Liver (tissue), 9 donors: Measurements from ENCODE around the gene FBRS. TPM values are rescaled to one million over a fixed set of nuclear protein-coding genes. Genes with fewer than 3 reads are reported as not detected.

Experiments
- DNase-seq: peaks from one replicate; pipeline ENCODE4 v3.0.0-alpha.2; 2017; ENCODE audit warnings: low spot score
- H3K27ac ChIP-seq, 2 donors: one replicate each; pipeline ENCODE4 v1.7.0; 2013; ENCODE audit warnings: inconsistent platforms in 2 of 2, low read length in 2 of 2, control low read depth in 1 of 2, low read depth in 1 of 2, mild to moderate bottlenecking in 1 of 2
- H3K27me3 ChIP-seq, 4 donors: one replicate each; pipeline versions ENCODE4 v1.6.1 to v1.7.0; 2013; ENCODE audit warnings: low read length in 3 of 4, inconsistent platforms in 1 of 4, mild to moderate bottlenecking in 1 of 4, moderate library complexity in 1 of 4; ENCODE audit not compliant: control insufficient read depth in 4 of 4, insufficient read depth in 4 of 4
- H3K36me3 ChIP-seq, 4 donors: one replicate each; pipeline versions ENCODE4 v1.6.1 to v1.7.0; 2013; ENCODE audit warnings: low read length in 3 of 4, mild to moderate bottlenecking in 3 of 4, low read depth in 1 of 4, moderate library complexity in 1 of 4; ENCODE audit not compliant: control insufficient read depth in 4 of 4, insufficient read depth in 3 of 4
- H3K4me1 ChIP-seq, 4 donors: one replicate each; pipeline versions ENCODE4 v1.6.1 to v1.7.0; 2013; ENCODE audit warnings: low read length in 3 of 4, mild to moderate bottlenecking in 3 of 4, moderate library complexity in 1 of 4; ENCODE audit not compliant: control insufficient read depth in 4 of 4, insufficient read depth in 4 of 4
- H3K4me3 ChIP-seq, 3 donors: one replicate each; pipeline versions ENCODE4 v1.6.1 to v1.7.0; 2013; ENCODE audit warnings: low read length in 3 of 3, control low read depth in 1 of 3, low read depth in 1 of 3, mild to moderate bottlenecking in 1 of 3
- H3K9ac ChIP-seq, 2 donors: one replicate each; pipeline ENCODE4 v1.7.0; 2013; ENCODE audit warnings: low read length in 2 of 2, mild to moderate bottlenecking in 2 of 2, moderate library complexity in 2 of 2, control low read depth in 1 of 2, low read depth in 1 of 2
- H3K9me3 ChIP-seq, 4 donors: one replicate each; pipeline versions ENCODE4 v1.6.1 to v1.7.0; 2013; ENCODE audit warnings: low read length in 3 of 4; ENCODE audit not compliant: control insufficient read depth in 4 of 4
- ATF3 ChIP-seq: IDR thresholded peaks from 2 replicates; pipeline ENCODE4 v1.6.1; 2016; ENCODE audit warnings: antibody characterized with exemption
- EGR1 ChIP-seq, 2 donors: IDR thresholded peaks; 2 replicates each; pipeline ENCODE4 v1.6.1; 2016 to 2018; ENCODE audit warnings: antibody characterized with exemption in 2 of 2, low read depth in 2 of 2
- FOXA1 ChIP-seq: IDR thresholded peaks from 2 replicates; pipeline ENCODE4 v1.6.1; 2016; ENCODE audit warnings: antibody characterized with exemption
- FOXA2 ChIP-seq: IDR thresholded peaks from 2 replicates; pipeline ENCODE4 v1.6.1; 2016; ENCODE audit warnings: antibody characterized with exemption
- GABPA ChIP-seq, 2 donors: IDR thresholded peaks in 1 of 2; conservative IDR thresholded peaks in 1 of 2; 2 replicates each; pipeline ENCODE4 v1.6.1; 2016; ENCODE audit warnings: antibody characterized with exemption in 2 of 2, mild to moderate bottlenecking in 1 of 2, moderate library complexity in 1 of 2
- HNF4A ChIP-seq, 2 donors: conservative IDR thresholded peaks; 2 replicates each; pipeline ENCODE4 v1.6.1; 2016; ENCODE audit warnings: antibody characterized with exemption in 2 of 2, mild to moderate bottlenecking in 2 of 2
- HNF4G ChIP-seq: IDR thresholded peaks from 2 replicates; pipeline ENCODE4 v1.6.1; 2016; ENCODE audit warnings: antibody characterized with exemption
- JUND ChIP-seq, 2 donors: IDR thresholded peaks; 2 replicates each; pipeline ENCODE4 v1.6.1; 2016; ENCODE audit warnings: antibody characterized with exemption in 2 of 2
- NR2F2 ChIP-seq: IDR thresholded peaks from 2 replicates; pipeline ENCODE4 v1.6.1; 2016; ENCODE audit warnings: antibody characterized with exemption
- RAD21 ChIP-seq, 2 donors: IDR thresholded peaks; 2 replicates each; pipeline ENCODE4 v1.6.1; 2016; ENCODE audit warnings: antibody characterized with exemption in 2 of 2, mild to moderate bottlenecking in 2 of 2
- RXRA ChIP-seq, 2 donors: IDR thresholded peaks; 2 replicates each; pipeline ENCODE4 v1.6.1; 2017 to 2018; ENCODE audit warnings: antibody characterized with exemption in 2 of 2, mild to moderate bottlenecking in 1 of 2
- SP1 ChIP-seq: IDR thresholded peaks from 2 replicates; pipeline ENCODE4 v1.6.1; 2018; ENCODE audit warnings: antibody characterized with exemption, mild to moderate bottlenecking
- TAF1 ChIP-seq: conservative IDR thresholded peaks from 2 replicates; pipeline ENCODE4 v1.6.1; 2016; ENCODE audit warnings: antibody characterized with exemption, mild to moderate bottlenecking
- YY1 ChIP-seq: IDR thresholded peaks from 2 replicates; pipeline ENCODE4 v1.6.1; 2016; ENCODE audit warnings: antibody characterized with exemption, mild to moderate bottlenecking
- WGBS: extraction: QIAGEN DNeasy Blood & Tissue Kit; methylation state at CpG from one replicate; pipeline ENCODE4 v1.1.7; 2013; 5-methylcytosine and 5-hydroxymethylcytosine counted together
- polyA plus RNA-seq, 2 donors: library from polyadenylated mRNA; stranded (reverse) in 1 of 2; unstranded in 1 of 2; fragments of 200-250 nt in 1 of 2; fragments of >200 nt in 1 of 2; fragmentation: Nextera tagmentation in 1 of 2; extraction: Ambion mirVana in 1 of 2; gene quantifications; one replicate each; pipeline versions ENCODE4 v1.2.1 to v1.2.3, GENCODE V29; 2013 to 2015
- total RNA-seq, 2 donors: library from RNA; depleted of rRNA; stranded (reverse); fragments of >200 nt; gene quantifications; one replicate each; pipeline ENCODE4 v1.2.3, GENCODE V29; 2014
- TF ChIP-seq, protein P1 (sequence below): IDR thresholded peaks from 2 replicates; pipeline ENCODE4 v1.6.1; 2016; ENCODE audit warnings: antibody characterized with exemption
- TF ChIP-seq, protein P2 (sequence below): IDR thresholded peaks from 2 replicates; pipeline ENCODE4 v1.6.1; 2016; ENCODE audit warnings: antibody characterized with exemption, mild to moderate bottlenecking
- TF ChIP-seq, protein P3 (sequence below): IDR thresholded peaks from 2 replicates; pipeline ENCODE4 v1.6.1; 2016; ENCODE audit warnings: antibody characterized with exemption
- TF ChIP-seq, protein P4 (sequence below): fragments of 150-350 bp; IDR thresholded peaks from 2 replicates; pipeline ENCODE4 v1.5.1; 2017; ENCODE audit warnings: improper control_type of control experiment, low read depth, low read length; ENCODE audit not compliant: missing input control
- donor health status: healthy.
- donor health status: healthy.
- donor health status: healthy.
- donor health status: healthy.
- donor health status: healthy.

The FBRS gene
- total and polyA plus RNA-seq, 4 donors: 4.1 to 15.5 (median 11.2) TPM

DNA sequence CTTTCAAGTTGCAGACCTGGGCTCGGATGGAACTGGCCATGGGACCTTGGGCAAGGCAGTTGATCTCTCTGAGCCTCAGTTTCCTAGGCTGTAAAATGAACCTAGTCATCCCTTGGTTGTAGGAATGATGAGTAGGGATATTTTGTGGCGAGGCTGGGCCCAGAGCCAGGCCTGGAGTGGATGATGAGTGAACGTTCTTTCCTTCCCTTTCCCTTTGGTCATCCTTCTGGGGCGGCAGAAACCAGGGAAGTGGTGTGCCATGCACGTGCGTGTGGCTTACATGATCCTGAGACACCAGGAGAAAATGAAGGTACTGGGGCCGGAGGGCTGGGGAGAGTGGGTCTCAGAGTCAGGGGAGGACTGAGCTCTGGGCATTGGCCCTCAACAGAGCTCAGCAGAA is 8.4 kb downstream of the FBRS start:
- no peak for DNase-seq
- TF ChIP-seq EGR1 (IDR thresholded peaks at IDR 0.05; ENCODE audit: low read depth in 2 of 2) (no peak), FOXA1 (no peak), GABPA (IDR thresholded peaks at IDR 0.05 in 1 of 2, conservative IDR thresholded peaks at IDR 0.05 in 1 of 2) (no peak), RAD21 (IDR thresholded peaks at IDR 0.05) (no peak), SP1 (no peak), HNF4A (conservative IDR thresholded peaks at IDR 0.05) (no peak), ATF3 (no peak), NR2F2 (no peak), TAF1 (no peak)
- TF ChIP-seq, protein P1, sequence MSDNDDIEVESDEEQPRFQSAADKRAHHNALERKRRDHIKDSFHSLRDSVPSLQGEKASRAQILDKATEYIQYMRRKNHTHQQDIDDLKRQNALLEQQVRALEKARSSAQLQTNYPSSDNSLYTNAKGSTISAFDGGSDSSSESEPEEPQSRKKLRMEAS: no peak
- TF ChIP-seq, protein P2, sequence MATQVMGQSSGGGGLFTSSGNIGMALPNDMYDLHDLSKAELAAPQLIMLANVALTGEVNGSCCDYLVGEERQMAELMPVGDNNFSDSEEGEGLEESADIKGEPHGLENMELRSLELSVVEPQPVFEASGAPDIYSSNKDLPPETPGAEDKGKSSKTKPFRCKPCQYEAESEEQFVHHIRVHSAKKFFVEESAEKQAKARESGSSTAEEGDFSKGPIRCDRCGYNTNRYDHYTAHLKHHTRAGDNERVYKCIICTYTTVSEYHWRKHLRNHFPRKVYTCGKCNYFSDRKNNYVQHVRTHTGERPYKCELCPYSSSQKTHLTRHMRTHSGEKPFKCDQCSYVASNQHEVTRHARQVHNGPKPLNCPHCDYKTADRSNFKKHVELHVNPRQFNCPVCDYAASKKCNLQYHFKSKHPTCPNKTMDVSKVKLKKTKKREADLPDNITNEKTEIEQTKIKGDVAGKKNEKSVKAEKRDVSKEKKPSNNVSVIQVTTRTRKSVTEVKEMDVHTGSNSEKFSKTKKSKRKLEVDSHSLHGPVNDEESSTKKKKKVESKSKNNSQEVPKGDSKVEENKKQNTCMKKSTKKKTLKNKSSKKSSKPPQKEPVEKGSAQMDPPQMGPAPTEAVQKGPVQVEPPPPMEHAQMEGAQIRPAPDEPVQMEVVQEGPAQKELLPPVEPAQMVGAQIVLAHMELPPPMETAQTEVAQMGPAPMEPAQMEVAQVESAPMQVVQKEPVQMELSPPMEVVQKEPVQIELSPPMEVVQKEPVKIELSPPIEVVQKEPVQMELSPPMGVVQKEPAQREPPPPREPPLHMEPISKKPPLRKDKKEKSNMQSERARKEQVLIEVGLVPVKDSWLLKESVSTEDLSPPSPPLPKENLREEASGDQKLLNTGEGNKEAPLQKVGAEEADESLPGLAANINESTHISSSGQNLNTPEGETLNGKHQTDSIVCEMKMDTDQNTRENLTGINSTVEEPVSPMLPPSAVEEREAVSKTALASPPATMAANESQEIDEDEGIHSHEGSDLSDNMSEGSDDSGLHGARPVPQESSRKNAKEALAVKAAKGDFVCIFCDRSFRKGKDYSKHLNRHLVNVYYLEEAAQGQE: no peak
- TF ChIP-seq, protein P3, sequence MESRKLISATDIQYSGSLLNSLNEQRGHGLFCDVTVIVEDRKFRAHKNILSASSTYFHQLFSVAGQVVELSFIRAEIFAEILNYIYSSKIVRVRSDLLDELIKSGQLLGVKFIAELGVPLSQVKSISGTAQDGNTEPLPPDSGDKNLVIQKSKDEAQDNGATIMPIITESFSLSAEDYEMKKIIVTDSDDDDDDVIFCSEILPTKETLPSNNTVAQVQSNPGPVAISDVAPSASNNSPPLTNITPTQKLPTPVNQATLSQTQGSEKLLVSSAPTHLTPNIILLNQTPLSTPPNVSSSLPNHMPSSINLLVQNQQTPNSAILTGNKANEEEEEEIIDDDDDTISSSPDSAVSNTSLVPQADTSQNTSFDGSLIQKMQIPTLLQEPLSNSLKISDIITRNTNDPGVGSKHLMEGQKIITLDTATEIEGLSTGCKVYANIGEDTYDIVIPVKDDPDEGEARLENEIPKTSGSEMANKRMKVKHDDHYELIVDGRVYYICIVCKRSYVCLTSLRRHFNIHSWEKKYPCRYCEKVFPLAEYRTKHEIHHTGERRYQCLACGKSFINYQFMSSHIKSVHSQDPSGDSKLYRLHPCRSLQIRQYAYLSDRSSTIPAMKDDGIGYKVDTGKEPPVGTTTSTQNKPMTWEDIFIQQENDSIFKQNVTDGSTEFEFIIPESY: no peak
- Histone ChIP-seq H3K9me3 (no peaks in the 10 kb centered on the region), H3K9ac (no peak overlapping the region), H3K27me3 (no peaks in the 10 kb centered on the region), H3K4me1 (peaks cover 7 to 18% (median 12%) of the 10 kb centered on the region in 4 donors), H3K27ac (no peak overlapping the region), H3K36me3 (peaks cover 25 to 75% (median 40%) of the 10 kb centered on the region in 4 donors), H3K4me3 (no peak overlapping the region)
- WGBS: 82% methylated on average over 7 of the region's 7 CpGs

DNA sequence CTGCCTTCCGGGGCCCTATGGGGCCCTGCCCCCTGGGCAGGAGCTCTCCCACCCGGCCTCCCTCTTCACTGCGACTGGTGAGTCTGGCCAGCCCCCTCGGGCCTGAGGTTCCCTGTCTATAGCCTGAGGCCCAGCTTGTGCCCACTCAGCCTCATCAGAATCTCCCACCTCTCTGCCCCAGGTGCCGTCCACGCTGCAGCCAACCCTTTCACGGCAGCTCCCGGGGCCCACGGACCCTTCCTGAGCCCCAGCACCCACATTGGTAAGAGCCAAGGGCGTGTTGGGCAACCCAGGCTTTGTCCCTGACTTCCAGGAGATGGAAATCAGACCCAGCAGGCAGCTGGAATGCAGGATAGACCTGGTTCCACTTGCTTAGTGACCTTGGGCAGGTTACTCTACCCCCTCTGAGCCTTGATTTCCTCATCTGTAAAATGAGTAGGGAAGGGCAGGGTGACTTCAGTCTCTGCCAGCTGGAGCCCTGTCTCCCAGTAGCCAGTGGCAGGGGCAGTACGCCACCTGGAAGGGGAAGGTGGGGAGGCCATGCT is 9.2 kb downstream of the FBRS start:
- no peaks in the 10 kb centered on the region for H3K9me3 ChIP-seq
- no peak overlapping the region for H3K27ac ChIP-seq
- no peaks in the 10 kb centered on the region for H3K27me3 ChIP-seq
- no peak overlapping the region for H3K4me3 ChIP-seq
- no peak for DNase-seq
- peaks cover 19 to 67% (median 36%) of the 10 kb centered on the region in 4 donors for H3K36me3 ChIP-seq
- TF ChIP-seq FOXA1: no peak
- no peak for TF ChIP-seq GABPA (IDR thresholded peaks at IDR 0.05 in 1 of 2, conservative IDR thresholded peaks at IDR 0.05 in 1 of 2)
- TF ChIP-seq HNF4G: no peak
- TF ChIP-seq ATF3: no peak
- no peak for TF ChIP-seq HNF4A (conservative IDR thresholded peaks at IDR 0.05)
- no peak for TF ChIP-seq JUND (IDR thresholded peaks at IDR 0.05)
- TF ChIP-seq TAF1: no peak
- no peak for TF ChIP-seq NR2F2
- TF ChIP-seq, protein P4, sequence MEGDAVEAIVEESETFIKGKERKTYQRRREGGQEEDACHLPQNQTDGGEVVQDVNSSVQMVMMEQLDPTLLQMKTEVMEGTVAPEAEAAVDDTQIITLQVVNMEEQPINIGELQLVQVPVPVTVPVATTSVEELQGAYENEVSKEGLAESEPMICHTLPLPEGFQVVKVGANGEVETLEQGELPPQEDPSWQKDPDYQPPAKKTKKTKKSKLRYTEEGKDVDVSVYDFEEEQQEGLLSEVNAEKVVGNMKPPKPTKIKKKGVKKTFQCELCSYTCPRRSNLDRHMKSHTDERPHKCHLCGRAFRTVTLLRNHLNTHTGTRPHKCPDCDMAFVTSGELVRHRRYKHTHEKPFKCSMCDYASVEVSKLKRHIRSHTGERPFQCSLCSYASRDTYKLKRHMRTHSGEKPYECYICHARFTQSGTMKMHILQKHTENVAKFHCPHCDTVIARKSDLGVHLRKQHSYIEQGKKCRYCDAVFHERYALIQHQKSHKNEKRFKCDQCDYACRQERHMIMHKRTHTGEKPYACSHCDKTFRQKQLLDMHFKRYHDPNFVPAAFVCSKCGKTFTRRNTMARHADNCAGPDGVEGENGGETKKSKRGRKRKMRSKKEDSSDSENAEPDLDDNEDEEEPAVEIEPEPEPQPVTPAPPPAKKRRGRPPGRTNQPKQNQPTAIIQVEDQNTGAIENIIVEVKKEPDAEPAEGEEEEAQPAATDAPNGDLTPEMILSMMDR: no peak
- TF ChIP-seq, protein P1: no peak
- TF ChIP-seq SP1: no peak
- TF ChIP-seq RXRA (IDR thresholded peaks at IDR 0.05): no peak
- no peak for TF ChIP-seq YY1
- TF ChIP-seq EGR1 (IDR thresholded peaks at IDR 0.05; ENCODE audit: low read depth in 2 of 2): no peak
- TF ChIP-seq, protein P2: no peak
- TF ChIP-seq FOXA2: no peak
- H3K4me1 ChIP-seq: peaks cover 7 to 18% (median 12%) of the 10 kb centered on the region in 4 donors
- WGBS: 93% methylated on average over 11 of the region's 11 CpGs
- H3K9ac ChIP-seq: no peak overlapping the region
